Dedifferentiated amniotic fluid mesenchymal stem cell (primary cell): ENCODE results near the gene CANT1.
"Not testable (repeated sequence)": the region's sequence is repeated elsewhere in the genome, so short reads cannot be mapped to it uniquely, and the experiment has no call there.

Source experiments
- DNase-seq: peaks from one replicate; pipeline ENCODE4 v3.0.0-alpha.2; 2016; ENCODE audit errors: extremely low spot score

The CANT1 gene

GRCh38 chr17:78959803-78960202 is 49.8 kb downstream of the CANT1 start:
- no peak for DNase-seq

- no peak for DNase-seq
Measured at GRCh38 chr17:78958641-78959127, 50.9 kb downstream of the CANT1 start.

GRCh38 chr17:78957128-78957527 is 52.4 kb downstream of the CANT1 start:
- DNase-seq = no peak

DNA sequence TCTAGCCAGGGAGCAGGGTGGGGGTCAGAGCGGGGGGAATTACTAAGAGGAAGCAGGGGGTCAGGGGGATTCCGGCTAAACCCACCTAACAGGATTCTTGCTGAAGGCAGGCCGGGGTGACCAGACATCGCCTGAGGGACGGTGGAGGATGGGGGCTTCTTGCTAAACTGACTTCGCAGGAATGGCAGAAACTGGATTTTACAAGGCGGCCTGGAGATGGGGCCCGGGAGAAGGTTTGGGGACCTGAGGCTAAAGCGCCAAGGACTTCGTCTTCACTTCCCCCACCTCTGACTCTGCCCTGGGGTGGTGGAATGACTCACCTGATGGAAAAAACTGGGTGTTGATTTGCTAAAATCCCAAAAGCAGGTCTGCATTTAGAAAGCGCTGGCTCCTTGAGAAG is 53.3 kb downstream of the CANT1 start:
- DNase-seq = no peak

- no peak for DNase-seq
Measured at GRCh38 chr17:78954684-78955083, 54.9 kb downstream of the CANT1 start.

- no peak for DNase-seq
Measured at GRCh38 chr17:78953356-78954350, 55.9 kb downstream of the CANT1 start.

DNA sequence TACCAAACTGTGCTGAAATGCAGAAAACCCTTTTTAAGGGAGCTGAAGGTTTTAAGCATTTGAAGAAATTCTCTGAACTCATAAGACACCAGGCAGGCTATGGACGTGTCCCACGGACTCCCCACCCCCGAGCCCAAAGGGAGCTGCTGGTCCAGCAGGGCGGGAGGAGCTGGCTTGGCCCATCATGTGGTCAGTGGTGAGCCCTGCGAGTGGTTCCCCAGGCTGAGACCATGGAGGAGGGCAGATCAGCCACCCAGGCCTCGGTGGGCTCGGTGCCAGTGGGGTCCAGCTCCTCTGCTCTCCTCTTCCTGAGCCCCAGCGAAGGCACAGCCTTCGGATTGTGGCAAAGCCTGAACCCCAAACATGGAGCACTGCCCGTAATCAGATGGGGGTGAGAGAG is 56.9 kb downstream of the CANT1 start:
- DNase-seq = no peak

- DNase-seq = no peak
Measured at GRCh38 chr17:78951967-78952551, 57.5 kb downstream of the CANT1 start.

- DNase-seq = no peak
Measured at GRCh38 chr17:78950870-78951269, 58.7 kb downstream of the CANT1 start.

- DNase-seq = no peak
Measured at GRCh38 chr17:78947235-78948149, 62.1 kb downstream of the CANT1 start.

DNA sequence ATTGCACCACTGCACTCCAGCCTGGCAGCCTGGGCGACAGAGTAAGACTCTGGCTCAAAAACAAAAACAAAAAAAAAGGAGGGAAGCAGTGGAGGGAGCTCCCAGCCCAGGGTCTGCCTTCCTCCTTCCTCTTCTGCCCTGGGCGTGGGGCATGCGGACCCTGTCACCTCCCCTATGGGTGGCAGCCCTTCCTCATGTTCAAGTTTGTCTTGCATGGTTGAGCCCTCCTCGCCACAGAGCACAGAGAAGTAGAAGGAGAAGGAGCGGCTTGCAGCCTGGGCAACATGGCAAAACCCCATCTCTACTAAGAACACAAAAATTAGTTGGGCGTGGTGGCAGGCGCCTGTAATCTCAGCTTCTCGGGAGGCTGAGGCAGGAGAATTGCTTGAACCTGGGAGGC is 62.9 kb downstream of the CANT1 start:
- no peak for DNase-seq

DNA sequence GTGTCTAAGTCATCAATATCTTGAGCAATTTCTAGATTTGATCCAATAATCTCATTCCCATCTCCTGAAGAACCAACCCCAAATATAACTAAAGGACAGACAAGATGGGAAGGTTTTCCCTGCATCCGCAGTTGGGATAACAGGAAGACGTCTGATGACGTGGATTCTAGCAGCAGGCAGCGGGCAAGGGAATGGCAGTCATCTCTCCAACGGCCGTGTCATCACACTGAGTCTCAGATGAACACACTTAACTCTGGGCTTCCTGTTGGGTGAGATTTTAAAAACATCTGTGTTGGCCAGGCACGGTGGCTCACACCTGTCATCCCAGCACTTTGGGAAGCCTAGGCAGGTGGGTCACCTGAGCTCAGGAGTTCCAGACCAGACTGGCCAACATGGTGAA is 63.4 kb downstream of the CANT1 start:
- DNase-seq = no peak

DNA sequence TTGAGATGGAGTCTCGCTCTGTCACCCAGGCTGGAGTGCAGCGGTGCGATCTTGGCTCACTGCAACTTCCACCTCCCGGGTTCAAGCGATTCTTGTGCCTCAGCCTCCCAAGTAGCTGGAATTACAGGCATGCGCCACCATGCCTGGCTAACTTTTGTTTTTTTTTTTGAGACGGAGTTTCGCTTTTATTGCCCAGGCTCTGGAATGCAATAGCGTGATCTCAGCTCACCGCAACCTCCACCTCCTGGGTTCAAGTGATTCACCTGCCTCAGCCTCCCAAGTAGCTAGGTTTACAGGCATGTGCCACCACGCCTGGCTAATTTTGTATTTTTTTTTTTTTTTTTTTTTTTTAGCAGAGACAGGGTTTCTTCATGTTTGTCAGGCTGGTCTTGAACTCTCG is 64.1 kb downstream of the CANT1 start:
- not testable (repeated sequence) for DNase-seq

GRCh38 chr17:78944956-78945355 is 64.6 kb downstream of the CANT1 start:
- DNase-seq = no peak

DNA sequence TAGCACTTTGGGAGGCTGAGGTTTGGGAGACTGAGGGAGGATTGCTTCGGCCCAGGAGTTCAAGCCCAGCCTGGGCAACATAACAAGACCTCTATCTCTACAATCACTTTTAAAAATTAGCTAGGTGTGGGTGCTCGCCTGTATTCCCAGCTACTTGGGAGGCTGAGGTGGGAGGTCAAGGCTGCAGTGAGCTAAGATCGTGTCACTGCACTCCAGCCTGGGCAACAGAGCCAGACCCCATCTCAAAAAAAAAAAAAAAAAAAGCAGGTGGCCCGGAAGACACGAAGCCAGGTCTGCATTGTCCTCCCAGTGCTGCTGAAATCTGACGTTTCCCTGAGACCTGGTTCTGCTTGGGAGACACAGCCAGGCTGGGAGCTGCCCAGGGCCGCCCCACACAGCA is 65.5 kb downstream of the CANT1 start:
- DNase-seq = no peak
